BE2C (cell line): ENCODE data around the gene CAP2.
A peak's percentile ranks its signal among the peaks of the same experiment; 100 is the strongest.
"Not testable (repeated sequence)": the region's sequence is repeated elsewhere in the genome, so short reads cannot be mapped to it uniquely, and the experiment has no call there.

Source experiments
- DNase-seq: peaks from one replicate; pipeline ENCODE4 v3.0.0-alpha.2; 2020
- H3K27me3 ChIP-seq: fragments of 250-450 bp; sonication (Bioruptor Pico); 2 replicates; pipeline ENCODE4 v1.5.1; 2020; ENCODE audit warnings: mild to moderate bottlenecking
- H3K36me3 ChIP-seq: fragments of 250-450 bp; sonication (Bioruptor Pico); 2 replicates; pipeline ENCODE4 v1.5.1; 2020; ENCODE audit warnings: mild to moderate bottlenecking
- H3K4me1 ChIP-seq: fragments of 250-450 bp; sonication (Bioruptor Pico); 2 replicates; pipeline ENCODE4 v1.5.1; 2020
- H3K4me3 ChIP-seq: 2 replicates; pipeline ENCODE4 v1.5.1; 2011; ENCODE audit warnings: low read depth, low read length
- H3K9me3 ChIP-seq: fragments of 250-450 bp; sonication (Bioruptor Pico); 2 replicates; pipeline ENCODE4 v1.5.1; 2020
- CTCF ChIP-seq: IDR thresholded peaks from 2 replicates; pipeline ENCODE4 v1.5.1; 2012; ENCODE audit warnings: mild to moderate bottlenecking, low read depth, low read length

CAP2 gene

GRCh38 chr6:17580518-17581048, 187.2 kb downstream of the CAP2 start:
- no peaks in the 10 kb centered on the region for H3K36me3 ChIP-seq
- H3K27me3 ChIP-seq = no peaks in the 10 kb centered on the region
- H3K4me3 ChIP-seq = no peak overlapping the region
- no peaks in the 10 kb centered on the region for H3K4me1 ChIP-seq
- DNase-seq = no peak
- no peak for TF ChIP-seq CTCF
- no peaks in the 10 kb centered on the region; the same call in 1 of the 2 replicates for H3K9me3 ChIP-seq

- H3K9me3 ChIP-seq, DNase-seq, H3K4me1 ChIP-seq, H3K4me3 ChIP-seq, H3K27me3 ChIP-seq, H3K36me3 ChIP-seq: not testable (repeated sequence)
Observed at GRCh38 chr6:17581282-17581681, 187.9 kb downstream of the CAP2 start.

- Histone ChIP-seq H3K4me3 (no peak overlapping the region), H3K9me3 (no peaks in the 10 kb centered on the region; the same call in 1 of the 2 replicates), H3K4me1 (no peaks in the 10 kb centered on the region), H3K36me3 (no peaks in the 10 kb centered on the region), H3K27me3 (no peaks in the 10 kb centered on the region)
- no peak for TF ChIP-seq CTCF
- DNase-seq = no peak
Observed at GRCh38 chr6:17583811-17584210, 190.4 kb downstream of the CAP2 start.

- Histone ChIP-seq H3K36me3 (no peaks in the 10 kb centered on the region), H3K27me3 (no peaks in the 10 kb centered on the region), H3K4me1 (no peaks in the 10 kb centered on the region), H3K9me3 (no peaks in the 10 kb centered on the region; the same call in 1 of the 2 replicates), H3K4me3 (no peak overlapping the region)
- peak; percentile 76 for TF ChIP-seq CTCF
- DNase-seq = peak; percentile 23
Observed at GRCh38 chr6:17584241-17584803, 190.9 kb downstream of the CAP2 start.

GRCh38 chr6:17585766-17586490, 192.5 kb downstream of the CAP2 start:
- DNase-seq = no peak

GRCh38 chr6:17586623-17587022, 193.2 kb downstream of the CAP2 start:
- not testable (repeated sequence) for H3K36me3 ChIP-seq, DNase-seq, H3K4me3 ChIP-seq, H3K9me3 ChIP-seq, H3K27me3 ChIP-seq, H3K4me1 ChIP-seq

More at GRCh38 chr6:17585766-17586490, 192.5 kb downstream of the CAP2 start:
- Histone ChIP-seq H3K4me3 (no peak overlapping the region), H3K36me3 (no peaks in the 10 kb centered on the region), H3K27me3 (no peaks in the 10 kb centered on the region), H3K4me1 (no peaks in the 10 kb centered on the region), H3K9me3 (no peaks in the 10 kb centered on the region)
- TF ChIP-seq CTCF = no peak; the same call in 1 of the 2 replicates

- H3K9me3 ChIP-seq = no peaks in the 10 kb centered on the region
- H3K4me3 ChIP-seq = no peak overlapping the region
- no peak for DNase-seq
- no peak for TF ChIP-seq CTCF
- H3K27me3 ChIP-seq = no peaks in the 10 kb centered on the region
- no peaks in the 10 kb centered on the region for H3K36me3 ChIP-seq
- H3K4me1 ChIP-seq = no peaks in the 10 kb centered on the region
Observed at GRCh38 chr6:17588011-17588410, 194.6 kb downstream of the CAP2 start.
